ENCODE measurements around the gene ONECUT1.
A peak's percentile ranks its signal among the peaks of the same experiment; 100 is the strongest.

ONECUT1 gene

DNA sequence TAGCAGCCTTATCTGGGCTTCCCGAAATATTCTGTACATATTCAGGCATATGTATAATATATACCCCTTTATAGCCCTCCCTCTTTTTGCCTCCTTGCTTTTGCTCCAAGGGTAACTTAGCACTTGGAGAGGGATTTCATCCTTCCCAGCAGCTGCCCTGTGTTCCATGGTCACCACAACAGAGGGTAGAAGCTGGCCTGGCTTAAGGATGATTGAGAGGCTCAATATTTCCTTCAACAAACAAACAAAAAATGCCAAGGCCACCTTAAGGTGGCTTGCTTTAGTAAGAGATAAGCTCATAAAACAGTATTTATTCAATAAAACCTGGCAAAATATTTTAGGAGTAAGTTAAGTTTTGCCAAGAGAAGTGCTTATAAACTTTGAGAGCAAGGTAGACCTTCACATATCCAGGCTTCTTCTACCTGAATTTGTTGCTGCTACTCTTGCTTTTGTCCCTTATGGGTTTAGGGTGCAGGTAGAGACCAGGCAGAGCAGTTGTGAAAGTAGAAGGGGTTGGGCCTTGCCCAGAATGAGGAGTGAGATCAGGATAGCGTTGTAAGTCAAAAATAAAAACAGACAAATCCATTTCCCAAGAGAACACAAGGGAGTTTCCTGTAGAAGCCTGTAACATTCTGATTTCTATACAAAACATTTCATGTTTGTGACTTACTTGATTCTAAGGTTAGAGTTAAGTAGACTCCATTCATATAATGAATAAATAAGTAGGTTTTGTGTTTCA lies 58.2 kb downstream of the ONECUT1 start:
- DNase-seq (ENCODE audit: low spot score), result no peak

DNA sequence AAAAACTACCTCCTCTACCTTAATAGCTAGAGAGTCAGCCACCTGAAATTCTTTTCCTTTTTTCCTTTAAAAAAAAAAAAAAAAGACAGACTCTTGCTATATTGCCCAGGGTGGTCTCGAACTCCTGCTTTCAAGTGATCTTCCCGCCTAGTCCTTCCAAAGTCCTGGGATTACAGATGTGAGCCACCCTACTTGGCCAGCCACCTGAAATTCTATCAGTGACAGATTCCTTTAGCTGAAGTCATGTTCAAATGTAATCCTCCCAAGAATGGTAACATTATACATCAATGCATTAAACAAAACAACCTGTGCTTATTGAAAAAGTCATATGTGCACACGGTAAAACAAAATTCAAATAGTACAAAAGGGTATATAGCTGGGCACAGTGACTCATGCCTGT lies 59.1 kb downstream of the ONECUT1 start:
- DNase-seq (ENCODE audit: low spot score), result no peak

DNA sequence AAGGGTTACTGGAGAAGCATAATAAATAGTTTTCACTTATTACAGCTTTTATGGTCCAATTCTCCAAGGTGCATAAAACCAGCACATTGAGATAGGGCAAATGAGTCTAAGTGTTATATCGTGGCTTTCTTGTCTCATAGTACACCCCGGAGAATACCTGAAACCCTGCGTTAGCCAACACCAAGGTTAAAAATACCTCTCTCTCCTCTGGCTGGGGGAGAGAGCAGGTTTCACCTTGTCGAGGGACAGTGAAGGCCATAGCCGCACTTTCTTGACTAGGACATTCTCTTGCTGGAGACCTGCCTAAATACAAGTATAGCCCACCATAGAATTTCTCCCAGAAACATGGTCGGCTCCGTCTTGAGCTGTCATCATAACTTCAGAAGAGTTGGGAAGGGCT lies 59.5 kb downstream of the ONECUT1 start:
- DNase-seq (ENCODE audit: low spot score), result no peak

DNA sequence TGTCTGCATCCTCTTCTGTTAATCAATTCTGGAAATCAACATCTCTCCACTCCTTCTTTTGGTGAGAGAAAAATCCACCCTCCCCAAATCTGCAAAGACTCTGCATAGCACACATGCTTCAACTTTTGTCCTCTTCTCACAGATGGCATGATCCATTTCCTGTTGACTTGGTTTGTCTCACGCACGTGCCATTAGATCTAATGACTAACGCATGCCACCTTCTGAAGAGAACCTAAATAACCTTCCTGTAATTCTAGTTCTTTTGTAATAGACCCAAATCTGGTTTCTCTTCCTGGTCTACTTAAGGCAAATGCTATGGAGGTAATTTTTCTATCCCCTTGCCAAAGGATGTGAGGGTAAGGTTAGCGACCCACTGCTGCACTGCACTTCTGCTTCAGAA lies 60.0 kb downstream of the ONECUT1 start:
- no peak for DNase-seq (ENCODE audit: low spot score)

DNA sequence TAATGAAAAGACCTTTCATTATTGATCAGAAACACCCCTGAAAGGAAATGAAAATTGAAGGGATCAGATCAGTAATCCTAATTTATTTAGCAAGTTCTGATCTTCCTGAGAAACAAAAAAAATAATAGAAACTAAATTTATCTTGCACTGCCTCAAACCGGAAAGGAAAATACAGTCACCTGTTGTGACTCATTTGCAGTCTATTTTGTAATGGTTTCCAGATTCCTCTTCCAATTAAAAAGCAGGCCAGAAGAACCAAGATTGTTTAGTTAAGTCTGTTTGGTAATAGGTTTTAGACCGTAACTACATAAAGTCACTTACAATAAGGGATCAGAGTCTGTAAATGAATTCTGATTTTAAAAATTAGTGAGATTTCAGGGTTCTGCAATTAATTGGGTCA lies 61.2 kb downstream of the ONECUT1 start:
- no peak for DNase-seq (ENCODE audit: low spot score)

DNA sequence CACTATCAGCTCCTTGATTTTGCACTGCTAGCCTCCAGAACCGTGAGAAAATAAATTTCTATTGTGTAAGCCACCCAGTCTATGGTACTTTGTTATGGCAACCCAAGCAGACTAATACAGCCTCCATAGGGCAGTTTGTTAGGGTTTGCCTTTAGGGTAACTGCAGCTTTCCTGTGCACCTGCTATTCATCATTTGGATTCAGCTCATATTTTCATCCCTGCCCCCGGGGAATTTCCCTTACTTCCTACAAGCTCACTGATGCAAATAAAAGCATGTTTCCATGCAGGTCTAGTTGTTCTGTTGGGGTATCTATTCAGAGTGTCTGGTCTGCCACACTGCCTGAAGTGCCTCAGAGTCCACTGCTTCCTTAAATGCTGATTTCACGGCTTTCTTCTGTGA lies 62.3 kb downstream of the ONECUT1 start:
- no peak for DNase-seq (ENCODE audit: low spot score)

DNA sequence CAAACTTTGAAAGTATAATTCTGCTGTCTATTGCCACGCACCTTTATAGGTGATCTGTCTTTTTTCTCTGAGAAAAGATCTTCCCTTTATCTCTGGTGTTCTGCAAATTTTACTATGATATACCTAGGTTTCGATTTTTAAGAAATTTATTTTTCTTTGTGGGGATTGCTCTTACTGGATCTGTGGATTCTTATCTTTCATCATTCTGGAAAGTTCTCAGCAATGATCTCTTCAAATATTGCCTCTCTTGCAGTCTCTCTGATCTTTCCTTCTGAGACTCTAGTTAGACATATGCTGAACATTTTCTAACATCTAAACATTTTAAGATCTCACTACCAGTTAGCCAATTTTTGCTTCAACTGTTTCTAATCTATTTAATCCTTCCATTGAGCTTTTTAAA lies 63.9 kb downstream of the ONECUT1 start:
- DNase-seq (ENCODE audit: low spot score), result no peak

DNA sequence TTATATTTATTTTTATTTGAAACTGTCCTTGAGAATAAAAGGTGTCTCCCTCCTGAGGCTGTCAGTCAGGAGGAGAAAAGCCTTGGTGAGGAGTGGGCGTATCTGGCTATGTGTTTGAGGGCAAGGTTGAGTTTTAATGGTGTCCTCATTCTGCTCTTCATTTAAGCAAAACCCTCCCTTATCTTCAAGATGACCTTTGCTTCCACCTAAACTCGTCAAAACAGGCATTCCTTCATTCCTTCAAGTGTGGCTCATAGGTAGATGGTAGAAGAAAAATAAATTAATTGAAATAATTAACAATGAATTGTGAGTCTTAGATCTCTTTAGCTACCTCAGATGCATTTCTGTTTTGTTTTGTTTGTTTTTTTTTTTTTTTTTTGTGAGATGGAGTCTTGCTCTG lies 71.6 kb downstream of the ONECUT1 start:
- no peak for DNase-seq (ENCODE audit: low spot score)

DNA sequence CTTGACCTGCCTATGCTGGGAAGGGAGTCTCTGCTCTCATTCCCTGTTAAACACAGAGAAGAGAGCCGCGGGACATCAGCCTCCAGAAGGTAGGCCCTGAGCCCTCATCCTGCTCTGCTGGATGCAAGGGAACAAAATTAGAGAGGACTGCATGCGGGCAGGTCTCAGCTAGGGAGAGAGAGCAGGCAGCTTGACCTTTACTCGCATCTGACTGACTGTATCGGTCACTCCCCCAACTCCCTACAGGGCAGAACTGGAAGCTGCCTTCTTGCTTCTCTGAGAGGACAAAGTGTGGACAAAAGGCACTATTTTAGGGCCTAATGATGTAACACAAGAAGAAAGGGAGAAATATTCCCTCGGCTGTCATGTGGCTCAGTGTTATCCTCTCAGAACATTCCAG lies 72.2 kb downstream of the ONECUT1 start:
- DNase-seq (ENCODE audit: low spot score), result no peak

DNA sequence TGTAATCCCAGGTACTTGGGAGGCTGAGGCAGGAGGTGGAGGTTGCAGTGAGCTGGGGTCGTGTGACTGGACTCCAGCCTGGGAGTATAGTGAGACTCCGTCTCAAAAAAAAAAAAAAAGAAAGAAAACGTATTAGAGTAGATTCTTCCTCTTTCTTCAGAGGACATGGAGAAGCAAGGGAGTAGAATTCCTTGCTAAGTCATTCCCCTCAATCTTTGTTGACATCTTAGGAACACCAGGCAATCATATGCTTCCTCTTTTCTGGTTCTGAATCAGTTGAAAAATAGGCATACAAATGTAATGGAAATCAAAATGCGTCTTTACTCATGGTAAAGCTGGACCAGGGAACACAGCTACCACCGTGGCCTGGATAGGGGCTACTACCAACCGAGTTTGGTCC lies 72.7 kb downstream of the ONECUT1 start:
- no peak for DNase-seq (ENCODE audit: low spot score)

DNA sequence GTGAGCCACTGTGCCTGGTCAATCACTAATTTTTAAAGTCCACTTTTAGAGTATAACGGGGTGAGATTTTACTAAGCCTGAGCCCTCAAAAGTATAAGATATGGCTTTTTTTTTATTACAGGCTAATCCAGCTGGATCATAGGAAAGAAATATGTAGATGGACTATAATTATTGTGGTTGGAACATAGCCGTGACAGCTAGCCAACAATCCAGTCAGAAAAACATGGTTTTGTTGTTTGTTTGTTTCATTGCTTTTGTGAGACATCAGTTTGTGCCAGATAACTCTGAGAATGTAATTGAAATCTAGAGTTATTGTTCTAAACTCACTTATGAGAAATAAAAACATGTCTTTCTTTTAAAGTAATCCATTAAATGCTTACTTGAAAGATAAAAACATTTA lies 73.6 kb downstream of the ONECUT1 start:
- no peak for DNase-seq (ENCODE audit: low spot score)

DNA sequence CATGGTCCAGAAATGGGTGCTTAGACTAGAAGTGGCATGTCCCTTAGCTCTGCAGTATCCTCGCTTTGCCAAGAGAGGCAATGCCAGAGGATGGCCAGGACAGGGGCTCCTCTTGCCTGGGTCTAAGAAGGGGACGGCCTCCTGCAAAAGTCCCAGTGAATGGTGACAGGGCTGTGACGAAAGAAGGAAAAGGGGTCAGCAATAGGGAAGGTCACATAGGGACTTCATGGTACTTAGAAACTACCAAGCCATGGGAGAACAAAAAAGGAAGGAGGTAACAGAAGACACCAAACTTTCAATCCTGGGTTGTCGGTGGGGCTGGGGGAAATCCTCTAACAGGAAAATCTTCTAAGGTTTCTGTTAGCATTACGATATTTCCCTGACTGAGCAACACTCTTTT lies 74.7 kb downstream of the ONECUT1 start:
- no peak for DNase-seq (ENCODE audit: low spot score)

DNA sequence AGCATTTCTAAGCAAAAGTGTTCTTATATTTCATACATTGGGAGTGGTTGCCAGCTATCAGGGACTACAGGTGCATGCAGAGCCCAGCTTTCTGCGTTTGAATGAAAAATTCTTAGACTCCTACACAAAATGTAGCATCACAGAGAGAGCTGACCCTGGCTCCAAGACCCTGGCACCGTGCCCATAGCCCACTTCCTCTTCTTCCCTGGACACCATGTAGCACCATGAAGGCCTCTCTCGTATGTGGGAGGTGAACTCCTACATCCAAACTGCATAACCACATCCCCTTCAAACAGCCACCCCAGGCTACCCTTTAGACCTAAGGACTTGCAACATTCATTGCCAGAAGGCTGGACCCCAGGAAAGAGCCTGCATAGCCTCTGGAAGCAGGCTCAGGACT lies 75.2 kb downstream of the ONECUT1 start:
- no peak for DNase-seq (ENCODE audit: low spot score)

DNA sequence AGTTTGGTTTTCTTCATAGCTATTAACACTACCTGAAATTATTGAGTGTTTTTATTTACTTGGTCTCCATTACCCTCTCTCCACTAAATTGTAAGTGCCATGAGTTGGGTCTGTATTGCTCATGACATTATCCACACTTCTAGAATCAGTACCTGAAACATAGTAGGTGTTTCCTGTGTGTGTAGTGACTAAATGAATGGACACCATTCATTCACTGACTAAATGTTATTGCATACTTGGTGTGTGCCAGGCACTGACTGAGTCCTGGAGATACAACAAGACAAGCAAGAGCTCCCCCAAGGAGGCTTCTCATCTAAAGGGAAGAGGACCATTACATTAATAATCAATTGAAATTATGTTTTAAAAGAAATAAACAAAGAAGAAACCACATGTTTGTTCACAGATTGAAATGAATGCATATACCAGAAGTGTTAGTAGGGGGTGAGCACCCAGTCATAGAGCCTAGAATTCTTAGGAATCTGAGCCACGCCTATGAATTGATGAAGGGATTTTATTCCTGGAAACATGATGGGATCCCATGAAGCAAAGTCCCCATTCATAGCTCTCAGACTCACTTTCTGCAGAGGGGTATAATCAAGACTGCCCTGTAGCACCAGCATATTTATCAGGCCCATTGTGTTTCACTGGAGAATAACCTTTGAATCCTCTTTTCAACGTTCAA lies 79.3 kb downstream of the ONECUT1 start:
- DNase-seq (ENCODE audit: low spot score), result no peak

DNA sequence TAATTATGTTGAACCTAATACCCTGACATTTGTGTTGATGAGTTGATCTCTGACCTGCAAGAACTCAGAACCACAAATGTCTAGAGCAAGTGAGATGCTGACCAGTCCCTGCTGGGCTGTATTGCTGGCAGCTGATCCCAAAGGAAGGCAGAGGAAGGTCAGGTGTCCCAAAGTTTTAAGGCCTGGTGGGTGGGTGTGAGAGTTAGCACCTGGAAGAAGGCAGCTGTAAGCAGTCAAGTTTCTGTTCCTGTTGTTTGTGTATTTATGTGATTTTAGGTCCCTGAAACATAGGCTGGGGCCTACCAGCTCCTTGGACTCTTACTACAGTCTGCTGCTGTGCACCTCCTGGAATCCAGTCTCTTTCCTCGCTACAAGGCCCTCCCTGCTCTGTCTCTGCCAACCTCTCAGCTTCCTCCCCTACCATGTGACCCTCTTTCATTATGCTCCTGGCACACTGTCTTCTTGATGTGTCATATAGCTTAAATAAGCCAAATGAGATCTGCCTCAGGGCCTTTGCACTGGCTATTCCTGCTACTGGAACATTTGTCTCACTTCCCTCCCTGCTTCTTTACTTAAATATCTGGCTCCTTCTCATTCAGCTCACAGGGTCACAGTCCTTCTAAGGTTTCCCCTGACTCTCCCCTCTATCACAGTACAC lies 80.0 kb downstream of the ONECUT1 start:
- DNase-seq (ENCODE audit: low spot score), result no peak

DNA sequence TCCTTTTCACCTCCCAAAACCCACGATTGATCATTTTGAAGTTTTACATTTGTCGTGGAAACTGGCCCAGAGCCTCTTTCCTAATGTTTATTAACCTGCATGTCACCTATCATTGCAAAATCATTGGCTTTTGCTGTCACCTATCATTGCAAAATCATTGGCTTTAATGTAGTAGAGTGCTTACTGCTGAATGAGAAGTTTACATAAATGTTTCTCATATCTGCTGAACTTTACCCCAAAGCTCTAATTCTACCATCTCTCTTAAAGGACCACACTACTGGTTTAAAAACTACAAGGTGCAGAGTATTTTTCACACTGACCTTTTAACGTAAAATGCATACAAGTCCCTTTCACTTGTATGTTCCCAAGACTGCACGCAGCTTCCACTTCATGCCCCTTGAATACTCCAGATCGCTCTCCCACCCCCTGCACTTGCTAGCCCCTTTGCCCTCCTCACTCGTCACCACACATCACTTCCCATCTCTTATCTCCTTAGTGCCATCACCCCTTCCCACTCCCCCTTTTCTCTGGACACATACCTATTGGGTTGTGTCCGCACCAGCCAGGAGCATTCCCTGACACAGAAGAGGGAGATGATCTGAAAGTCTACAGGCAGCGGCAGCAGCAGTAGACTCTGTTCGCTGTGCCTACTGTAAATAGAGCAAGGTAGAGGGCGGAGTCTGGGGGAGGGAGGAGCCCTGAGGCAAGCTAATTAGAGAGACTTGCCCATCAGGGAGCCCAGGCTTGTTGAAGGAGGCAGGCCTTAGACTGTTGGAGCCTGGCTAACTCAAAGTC lies 80.8 kb downstream of the ONECUT1 start:
- peak; percentile 25 for DNase-seq (ENCODE audit: low spot score)

Data from HuH-7.5 (cell line).